Measurements from ENCODE around the gene TOGARAM1.

The TOGARAM1 gene

DNA sequence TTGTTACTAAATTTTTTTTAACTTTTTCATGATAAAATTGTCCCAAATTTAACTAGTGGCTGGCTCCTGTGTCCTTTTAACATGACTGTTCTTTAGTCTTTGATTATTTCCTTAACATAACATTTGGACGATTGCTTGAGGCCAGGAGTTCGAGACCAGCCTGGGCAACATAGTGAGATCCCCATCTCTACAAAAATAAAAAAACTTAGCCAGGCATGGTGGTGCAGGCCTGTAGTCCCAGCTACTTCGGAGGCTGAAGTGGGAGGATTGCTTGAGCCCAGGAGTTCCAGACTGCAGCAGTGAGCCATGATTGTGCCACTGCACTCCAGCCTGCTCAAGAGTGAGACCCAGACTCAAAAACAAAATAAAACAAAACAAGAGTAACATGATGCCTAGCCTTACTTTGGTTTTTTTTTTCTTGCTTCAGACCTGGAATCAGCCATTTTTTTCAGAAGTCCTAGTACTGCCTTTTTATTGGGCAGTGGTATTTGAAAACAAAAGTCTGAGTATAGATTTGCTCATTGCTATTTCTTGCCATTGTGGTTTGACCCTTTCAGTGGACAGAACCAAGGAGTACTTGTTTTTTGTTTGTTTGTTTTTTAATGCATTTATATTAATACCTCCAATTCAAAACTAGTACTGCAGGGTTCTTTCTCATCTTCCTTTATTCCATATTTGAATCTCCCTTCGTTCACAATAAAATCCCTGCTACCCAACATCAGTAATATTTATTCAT is 4.8 kb downstream of the TOGARAM1 start:
- no peak for DNase-seq

DNA sequence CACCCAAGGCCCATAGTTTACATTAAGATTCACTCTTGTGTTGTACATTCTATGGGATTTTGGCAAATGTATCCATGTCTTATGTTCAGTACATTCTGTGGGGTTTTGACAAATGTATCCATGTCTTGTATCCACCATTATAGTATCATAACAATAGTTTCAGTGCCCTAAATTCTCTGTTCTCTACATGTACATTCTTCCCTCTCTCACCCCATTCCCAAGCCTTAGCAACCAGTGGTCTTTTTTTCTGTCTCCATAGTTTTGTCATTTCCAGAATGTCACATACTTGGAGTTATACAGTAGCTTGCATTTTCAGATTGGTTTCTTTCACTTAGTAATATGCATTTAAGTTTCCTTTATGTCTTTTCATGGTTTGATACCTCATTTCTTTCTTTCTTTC is 6.7 kb downstream of the TOGARAM1 start:
- DNase-seq = no peak

DNA sequence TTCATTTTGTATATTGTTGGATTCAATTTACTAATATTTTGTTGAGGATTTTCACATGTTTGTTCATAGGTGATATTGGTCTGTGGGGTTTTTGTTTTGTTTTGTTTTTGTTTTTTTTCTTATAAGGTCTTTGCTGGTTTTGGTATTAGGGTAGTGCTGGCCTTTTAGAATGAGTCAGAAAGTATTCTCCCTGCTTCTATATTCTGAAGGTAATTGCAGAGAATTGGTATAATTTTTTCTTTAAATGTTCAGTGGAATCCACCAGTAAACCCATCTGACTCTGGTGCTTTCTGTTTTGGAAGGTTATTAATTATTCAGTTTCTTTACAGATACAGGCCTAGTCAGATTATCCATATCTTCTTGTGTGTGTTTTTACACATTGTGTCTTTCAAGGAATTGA is 8.9 kb downstream of the TOGARAM1 start:
- DNase-seq = no peak

DNA sequence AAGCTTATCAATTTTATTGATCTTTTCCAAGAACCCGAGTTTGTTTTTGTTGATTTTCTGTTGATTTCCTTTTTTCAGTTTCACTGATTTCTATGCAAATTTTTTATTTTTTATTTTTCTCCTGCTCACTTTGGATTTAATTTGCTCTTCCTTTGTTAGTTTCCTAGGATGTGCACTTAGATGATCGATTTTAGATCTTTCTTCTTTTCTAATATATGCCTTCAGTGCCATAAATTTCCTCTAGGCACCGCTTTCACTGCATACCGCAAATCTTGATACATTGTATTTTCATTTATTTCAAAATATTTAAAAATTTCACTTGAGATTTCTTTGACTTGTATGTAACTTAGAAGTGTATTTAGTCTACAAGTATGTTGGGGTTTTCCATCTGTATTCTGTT is 9.5 kb downstream of the TOGARAM1 start:
- DNase-seq = no peak

DNA sequence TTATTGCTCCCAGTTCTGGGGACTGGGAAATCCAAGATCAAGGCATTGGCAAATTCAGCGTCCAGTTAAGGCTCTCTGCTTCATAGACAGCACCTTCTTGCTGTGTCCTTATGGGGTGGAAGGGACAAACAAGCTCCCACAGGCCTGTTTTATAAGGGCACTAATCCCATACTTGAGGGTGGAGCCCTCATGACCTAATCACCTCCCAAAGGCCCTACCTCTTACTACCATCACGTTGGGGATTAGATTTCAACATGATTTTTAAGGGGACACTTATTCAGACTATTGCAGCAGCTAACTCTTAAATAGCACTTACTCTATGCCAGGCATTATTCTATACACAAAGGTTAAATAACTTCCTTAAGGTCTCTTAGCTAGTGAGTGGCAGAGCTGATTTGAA is 17.3 kb downstream of the TOGARAM1 start:
- no peak for DNase-seq

DNA sequence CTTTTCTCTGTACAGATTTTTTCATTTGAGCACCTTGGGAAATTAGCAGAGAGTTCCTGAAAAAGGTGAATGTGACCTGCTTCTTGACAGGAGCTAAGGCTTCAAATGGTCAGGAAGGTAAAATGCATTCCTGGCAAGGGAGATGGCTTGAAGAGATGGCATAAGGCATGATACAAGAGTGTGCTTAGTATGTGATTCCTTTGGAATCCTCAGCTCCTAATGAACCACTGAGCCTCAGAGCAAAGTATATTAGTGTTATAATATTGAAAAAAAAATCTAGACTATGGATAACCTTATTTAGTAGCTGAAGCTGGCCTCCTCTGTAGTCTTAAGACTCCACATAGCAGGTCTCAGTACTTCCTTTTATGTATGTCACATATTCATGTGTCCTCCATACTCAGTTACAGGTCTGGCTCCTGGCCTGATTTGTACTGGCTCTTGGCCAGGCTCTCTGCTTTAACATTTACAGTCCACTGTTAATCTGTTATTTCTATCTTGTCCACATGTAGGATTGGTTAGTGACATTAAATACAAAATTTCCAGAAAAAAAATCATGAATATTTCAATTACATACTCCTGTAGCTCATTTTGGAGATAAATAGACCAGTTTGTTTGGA is 17.9 kb downstream of the TOGARAM1 start:
- no peak for DNase-seq

DNA sequence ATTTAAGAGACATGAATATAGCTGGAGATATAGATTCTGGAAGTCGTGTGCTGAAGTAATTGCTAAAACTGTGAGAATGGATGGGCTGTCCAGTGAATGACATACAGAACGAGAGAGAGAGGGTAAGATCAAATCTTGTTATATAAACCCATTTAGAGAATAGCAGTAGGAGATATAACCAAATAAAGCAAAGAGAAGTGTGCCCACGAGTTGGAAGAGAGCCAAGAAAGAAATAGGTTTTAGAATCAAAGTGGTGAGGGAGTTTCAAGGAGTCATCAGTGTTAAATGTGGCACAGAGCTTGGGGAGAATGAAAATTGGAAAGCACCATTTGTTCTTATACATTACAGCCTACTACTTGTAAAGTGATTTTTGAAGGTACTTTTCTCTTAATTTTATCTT is 19.2 kb downstream of the TOGARAM1 start:
- DNase-seq = no peak

DNA sequence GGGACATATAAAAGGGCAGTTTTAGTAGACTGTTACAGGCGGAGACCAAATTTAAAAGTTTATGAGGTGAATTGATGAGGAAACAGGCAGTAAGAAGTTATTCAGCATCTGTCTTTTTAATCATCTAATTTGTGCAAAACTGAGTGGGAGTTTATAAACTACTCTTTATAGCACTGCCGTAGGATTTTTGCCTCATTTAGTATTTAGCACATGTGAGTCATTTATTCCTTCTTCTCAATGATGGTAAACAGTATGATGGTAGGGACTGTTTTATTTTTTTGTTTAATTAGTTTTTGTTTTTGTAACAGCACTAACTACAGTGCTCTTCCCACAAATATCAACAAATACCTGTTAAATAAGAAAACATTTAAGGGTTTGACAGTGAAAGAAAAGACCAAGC is 20.6 kb downstream of the TOGARAM1 start:
- no peak for DNase-seq

DNA sequence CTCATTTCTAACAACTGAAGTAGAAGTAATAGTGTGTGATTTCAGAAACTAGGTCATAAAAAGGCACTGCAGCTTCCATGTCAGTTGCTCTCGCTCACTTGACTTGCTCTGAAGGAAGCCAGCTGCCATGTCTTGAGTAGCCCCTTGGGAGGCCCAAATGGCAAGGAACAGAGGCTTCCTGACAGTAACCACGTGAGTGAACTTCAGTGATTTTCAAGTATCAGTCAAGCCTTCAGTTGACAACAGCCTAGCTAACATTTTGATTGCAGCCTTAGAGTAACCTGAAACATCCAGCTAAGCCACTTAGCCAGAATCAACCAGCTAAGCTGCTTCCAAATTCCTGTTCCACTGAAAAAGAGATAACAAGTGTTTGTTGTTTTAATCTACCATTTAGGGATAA is 26.7 kb downstream of the TOGARAM1 start:
- no peak for DNase-seq

DNA sequence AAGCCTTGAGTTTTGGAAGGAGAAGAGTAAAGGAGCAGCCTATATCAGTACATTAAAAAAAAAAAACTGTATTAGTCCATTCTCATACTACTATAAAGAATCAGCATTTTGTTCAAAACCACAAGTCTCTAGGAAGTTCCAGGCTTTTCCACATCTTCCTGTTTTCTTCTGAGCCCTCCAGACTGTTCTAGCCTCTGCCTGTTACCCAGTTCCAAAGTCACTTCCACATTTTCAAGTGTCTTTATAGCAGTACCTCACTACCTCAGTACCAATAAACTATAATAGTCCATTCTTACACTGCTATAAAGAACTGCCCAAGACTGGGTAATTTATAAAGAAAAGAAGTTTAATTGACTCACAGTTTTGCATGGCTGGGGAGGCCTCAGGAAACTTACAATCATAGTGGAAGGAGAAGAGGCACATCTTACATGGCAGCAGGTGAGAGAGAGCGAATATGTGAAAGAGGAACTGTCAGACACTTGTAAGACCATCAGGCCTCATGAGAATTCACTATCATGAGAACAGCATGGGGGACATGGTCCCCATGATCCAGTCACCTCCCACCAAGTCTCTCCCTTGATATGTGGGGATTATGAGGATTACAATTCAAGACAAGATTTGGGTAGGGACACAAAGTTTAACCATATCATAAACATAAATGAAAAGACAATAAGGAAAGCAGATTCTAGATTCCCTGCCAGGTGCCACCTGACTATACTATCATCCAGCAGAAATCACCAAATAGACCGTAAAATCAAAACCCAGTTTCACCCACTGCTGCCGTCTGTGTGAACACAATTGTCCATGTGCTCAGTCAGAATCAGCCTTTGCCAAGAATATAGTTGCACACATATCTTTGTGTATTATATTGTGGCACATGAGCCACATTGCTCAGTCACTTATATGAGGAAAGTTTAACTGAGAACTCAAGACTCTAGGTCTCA is 27.8 kb downstream of the TOGARAM1 start:
- no peak for DNase-seq

DNA sequence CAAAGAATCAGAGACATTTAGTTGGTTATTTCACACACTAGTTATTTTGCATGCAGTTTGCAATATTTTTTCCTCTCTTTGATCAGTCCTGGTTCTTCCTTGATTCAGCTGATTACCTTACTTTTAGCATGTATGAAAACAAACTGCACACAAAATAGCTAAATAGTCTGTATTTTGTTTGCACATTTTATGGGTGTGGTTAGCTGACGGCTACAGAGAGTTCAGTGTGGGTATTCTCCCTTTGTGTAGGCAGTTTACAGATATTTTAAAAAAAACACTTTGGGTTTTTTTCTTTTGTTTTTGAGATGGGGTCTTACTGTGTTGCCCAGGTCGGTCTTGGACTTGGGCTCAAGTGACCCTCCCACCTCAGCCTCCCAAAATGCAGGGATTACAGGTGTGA is 28.5 kb downstream of the TOGARAM1 start:
- no peak for DNase-seq

DNA sequence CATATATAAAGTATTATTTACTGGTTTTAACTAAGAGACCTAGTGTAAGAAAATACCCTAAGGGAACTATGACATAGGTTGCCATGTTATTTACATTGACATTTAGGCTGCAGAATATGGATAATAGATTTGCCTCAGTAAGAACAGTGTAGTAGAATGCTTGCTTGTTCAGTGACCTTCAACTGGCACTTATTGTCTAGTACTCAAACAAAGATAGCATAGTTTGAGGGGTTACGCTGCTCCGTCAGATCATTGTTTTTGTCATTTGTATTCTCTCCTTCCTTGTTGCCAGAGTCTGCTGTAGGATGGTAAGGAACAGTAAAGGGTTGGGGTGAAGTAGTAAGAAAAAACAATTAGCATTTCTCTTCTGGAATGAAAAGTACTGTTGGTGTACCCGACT is 33.2 kb downstream of the TOGARAM1 start:
- DNase-seq = no peak

DNA sequence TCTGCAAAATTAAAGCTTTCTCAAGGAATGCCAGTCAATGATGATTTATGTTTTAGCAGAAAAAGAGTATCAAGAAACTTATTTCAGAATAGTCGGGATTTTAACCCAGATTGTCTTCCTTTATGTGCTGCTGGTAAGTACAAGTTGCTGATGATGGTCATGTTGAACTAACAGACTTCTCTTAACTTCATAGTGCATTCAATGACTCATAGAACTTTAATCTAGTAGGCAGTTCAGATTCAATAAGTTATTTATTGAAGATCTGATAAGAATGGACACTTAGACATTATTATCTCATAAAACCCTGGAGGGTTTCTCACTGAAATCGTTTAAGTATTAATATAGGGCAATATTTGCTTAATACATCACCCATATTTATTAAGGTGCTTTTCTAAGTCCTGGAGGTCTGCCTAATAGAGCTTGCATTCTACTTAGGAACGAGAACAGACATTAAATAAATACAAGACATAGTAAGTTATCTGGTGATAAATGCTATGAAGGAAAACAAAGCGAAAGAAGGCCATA is 33.8 kb downstream of the TOGARAM1 start:
- DNase-seq = no peak

DNA sequence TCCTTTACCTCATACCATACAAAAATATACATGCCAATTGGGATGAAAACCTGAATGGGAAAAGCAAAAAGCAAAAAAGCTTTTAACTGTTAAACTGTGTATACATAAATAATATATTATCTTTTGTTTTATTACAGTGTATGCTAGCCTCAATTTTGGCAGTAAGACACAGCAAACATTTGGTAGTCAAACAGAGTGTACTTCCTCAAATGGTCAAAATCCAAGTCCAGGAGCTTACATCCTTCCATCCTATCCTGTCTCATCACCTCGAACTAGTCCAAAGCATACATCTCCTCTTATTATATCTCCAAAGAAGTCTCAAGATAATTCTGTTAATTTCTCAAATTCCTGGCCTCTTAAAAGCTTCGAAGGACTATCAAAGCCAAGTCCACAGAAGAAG is 41.9 kb downstream of the TOGARAM1 start:
- DNase-seq = no peak

DNA sequence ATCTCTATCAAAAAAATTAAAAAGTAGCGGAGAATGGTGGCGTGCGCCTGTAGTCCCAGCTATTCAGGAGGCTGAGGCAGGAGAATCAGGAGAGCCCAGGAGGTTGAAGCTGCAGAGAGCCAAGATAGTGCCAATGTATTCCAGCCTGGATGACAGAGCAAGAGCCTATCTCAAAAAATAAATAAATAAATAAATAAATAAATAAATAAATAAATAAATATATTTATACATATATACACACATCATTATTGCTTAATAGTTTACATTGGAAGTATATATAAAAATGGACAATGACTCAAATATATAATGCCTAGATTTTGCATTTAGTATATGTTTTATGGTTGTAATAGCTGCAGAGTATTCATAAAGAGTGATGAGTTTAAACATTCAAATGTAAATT is 53.1 kb downstream of the TOGARAM1 start:
- DNase-seq = no peak

DNA sequence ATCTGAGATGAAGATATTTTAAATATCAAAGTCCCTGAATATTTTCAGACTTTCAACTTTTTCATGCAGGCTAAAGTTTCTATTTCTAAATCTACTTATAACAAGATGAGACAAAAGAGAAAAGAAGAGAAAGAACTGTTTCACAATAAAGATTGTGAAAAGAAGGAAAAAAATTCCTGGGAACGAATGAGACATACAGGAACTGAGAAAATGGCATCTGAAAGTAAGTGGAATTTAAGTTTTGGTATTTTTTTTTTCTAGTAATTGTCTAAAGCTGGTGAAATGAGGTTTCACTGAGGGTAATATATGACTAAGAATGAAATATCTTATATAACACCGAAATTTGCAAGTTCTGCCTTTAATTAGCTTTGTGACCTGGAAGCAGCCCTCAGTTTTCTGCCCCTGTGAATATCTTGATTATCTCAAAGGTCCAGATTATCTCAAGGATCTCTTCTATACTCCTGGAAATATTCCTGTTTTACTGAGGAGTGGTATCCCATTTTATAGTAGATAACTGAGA is 66.2 kb downstream of the TOGARAM1 start:
- no peak for DNase-seq

DNA sequence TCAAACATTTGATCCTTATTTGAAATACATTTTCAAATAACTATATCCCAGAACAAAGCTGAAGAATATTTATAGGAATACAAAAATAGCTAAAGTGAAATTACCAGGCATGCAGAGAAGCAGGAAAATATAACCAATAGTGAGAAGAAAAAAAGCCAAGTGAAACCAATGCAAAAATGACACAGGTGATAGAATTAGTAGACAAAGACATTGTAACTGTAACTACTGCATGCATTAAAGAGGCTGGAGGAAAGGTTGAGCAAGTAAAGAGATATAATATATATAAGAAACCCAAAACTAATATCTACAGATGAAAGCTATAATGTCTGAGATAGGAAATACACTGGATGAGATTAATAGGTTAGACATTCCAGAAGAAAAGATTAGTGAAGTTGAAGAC is 72.7 kb downstream of the TOGARAM1 start:
- no peak for DNase-seq

DNA sequence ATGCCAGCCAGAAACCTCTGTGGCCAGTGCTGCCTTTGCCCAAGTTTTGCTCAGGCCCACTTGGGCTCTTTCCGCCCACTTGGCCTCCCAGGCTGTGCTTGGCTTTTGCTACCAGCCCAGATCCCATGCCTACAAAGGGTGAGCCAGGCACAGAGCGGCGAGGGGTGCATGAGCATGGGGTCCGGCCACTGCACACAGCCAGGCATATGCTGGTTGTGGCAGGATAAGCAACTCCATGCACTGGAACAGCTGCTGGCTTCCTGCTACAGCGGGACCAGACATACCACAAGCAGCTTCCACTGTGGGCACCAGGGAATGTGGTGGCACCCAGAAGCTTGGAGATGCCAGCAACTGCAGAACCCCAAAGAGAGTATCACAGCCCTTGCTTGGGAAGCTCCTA is 76.3 kb downstream of the TOGARAM1 start:
- no peak for DNase-seq

DNA sequence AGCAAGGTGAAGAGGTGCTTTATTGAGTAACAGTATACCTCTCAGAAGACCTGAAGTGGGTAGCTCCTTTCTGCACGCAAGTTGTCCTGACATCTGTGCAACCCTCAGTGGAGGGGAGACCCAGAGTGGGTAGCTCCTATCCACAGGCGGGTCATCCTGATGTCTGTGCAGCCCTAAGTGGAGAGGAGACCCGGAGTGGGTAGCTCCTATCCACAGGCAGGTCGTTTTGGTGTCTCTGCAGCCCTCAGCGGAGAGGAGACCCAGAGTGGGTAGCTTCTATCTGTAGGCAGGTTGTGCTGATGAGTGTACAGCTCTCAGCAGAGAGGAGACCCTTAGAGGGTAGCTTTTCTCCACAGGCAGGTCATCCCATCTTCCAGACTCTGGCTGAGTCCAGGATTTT is 76.9 kb downstream of the TOGARAM1 start:
- DNase-seq = no peak

DNA sequence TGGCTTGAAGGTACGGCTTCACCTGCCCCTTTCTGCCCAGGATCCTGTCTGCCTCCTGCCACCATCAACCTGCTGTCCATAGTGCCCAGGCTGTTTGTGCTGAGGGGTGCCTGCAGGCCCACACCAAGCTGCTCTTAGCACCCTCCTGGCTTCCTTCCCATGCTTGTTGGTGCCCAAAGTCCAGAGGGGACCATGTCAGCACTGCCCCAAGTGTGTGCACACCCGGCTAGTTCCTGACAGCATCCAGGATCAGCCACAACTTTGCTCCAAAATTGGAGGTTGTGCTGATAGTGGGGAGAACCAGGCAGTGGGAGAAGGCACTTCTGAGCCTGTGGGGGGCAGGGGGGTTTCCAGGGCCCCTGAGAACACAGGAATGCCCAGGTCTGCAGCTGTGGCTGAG is 77.4 kb downstream of the TOGARAM1 start:
- DNase-seq = no peak

DNA sequence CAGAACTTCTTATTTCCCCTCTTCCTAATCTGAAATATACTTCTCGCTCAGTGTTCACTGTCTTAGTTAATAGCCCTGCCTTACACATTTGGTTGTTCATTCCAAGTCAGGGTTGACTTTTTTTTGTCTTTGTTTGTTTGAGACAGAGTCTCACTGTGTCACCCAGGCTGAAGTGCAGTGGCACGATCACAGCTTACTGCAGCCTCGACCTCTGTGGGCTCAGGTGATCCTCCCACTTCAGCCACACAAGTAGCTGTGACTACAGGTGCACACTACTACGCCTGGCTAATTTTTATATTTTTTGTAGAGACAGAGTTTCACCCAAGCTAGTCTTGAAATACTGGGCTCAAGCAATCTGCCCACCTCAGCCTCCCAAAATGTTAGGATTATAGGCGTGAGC is 79.7 kb downstream of the TOGARAM1 start:
- no peak for DNase-seq

DNA sequence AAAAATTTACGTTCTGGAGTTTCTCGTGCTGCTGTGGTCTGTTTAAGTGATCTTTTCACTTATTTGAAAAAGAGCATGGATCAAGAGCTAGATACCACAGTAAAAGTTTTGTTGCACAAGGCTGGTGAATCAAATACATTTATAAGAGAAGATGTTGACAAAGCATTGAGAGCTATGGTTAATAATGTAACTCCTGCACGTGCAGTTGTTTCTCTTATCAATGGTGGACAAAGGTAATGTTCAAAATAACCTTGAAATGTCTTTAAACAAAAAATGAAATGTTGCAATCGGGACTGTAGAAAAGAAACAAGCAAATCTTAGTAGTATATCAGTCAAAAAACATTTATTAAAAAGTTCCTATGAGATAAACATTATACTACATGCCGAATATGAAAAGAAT is 82.6 kb downstream of the TOGARAM1 start:
- no peak for DNase-seq

DNA sequence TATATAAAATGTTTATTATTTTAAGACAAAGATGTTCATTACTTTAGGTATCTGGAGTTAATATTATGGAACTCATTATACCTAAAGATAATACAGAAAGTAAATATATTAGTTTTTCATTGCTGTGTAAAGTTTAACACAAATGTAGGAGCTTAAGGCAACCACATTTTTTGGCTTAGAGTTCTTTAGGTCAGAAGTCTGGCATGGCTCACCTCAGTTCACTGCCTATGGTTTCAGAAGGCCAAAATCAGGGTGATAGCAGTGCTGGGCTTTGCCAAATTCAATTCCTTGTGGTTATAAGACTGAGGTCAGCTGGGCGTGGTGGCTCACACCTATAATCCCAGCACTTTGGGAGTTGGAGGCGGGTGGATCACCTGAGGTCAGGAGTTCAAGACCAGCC is 86.4 kb downstream of the TOGARAM1 start:
- DNase-seq = no peak
